HepG2 (cell line): Measurements from ENCODE around the gene AP4E1. TPM values are rescaled to one million over a fixed set of nuclear protein-coding genes. Genes with fewer than 3 reads are reported as not detected.

Experiments
- ATAC-seq: fragments of 200-7000 bp; cut with Tn5 transposase; 3 replicates; pipeline ENCODE4 v1.9.1; 2020; ENCODE audit warnings: mild to moderate bottlenecking, moderate library complexity
- BruUV-seq: library from RNA; stranded (reverse); fragments of 400-500 nt; replicated peaks from 2 replicates; lab custom pipeline; 2021; lab: Mats Ljungman, UMichigan
- CTCF ChIA-PET: fragments of 300-600 bp; formaldehyde crosslinking; extraction: SDS; loops from one replicate; lab custom pipeline; 2021; ENCODE audit warnings: low total read pairs, inconsistent platforms, low intra/inter-chr PET ratio; lab: Yijun Ruan, JAX
- POLR2A ChIA-PET: fragments of 350-600 bp; sonication (Branson Sonifier 250); formaldehyde crosslinking; loops from one replicate; lab custom pipeline; 2020; ENCODE audit warnings: antibody characterized with exemption, inconsistent platforms; lab: Yijun Ruan, JAX
- DNase-seq: peaks from one replicate; pipeline ENCODE4 v3.0.0-alpha.2; 2015; ENCODE audit warnings: low spot score
- FAIRE-seq: peaks from 3 replicates; lab custom pipeline; 2011; peaks lifted over from hg19 to GRCh38; lab: Jason Lieb, UNC
- H2AFZ ChIP-seq: one replicate; pipeline ENCODE4 v1.6.1; 2011; ENCODE audit warnings: low read length, inconsistent platforms
- H3K27ac ChIP-seq: fragments of 300-600 bp; 3 replicates; pipeline ENCODE4 v1.8.0; 2011; ENCODE audit warnings: mixed run types, mild to moderate bottlenecking, mixed read lengths, low read length, inconsistent platforms; ENCODE audit not compliant: insufficient read depth; ENCODE audit errors: extremely low read length
- H3K27me3 ChIP-seq, 2 experiments: fragments of 200-600 bp in 1 of 2; 2 replicates in 1 of 2; 3 replicates in 1 of 2; pipeline versions ENCODE4 v1.6.0 to v1.8.0; 2011; ENCODE audit warnings: low read length in 2 of 2, mild to moderate bottlenecking in 2 of 2, moderate library complexity in 2 of 2, inconsistent platforms in 1 of 2; ENCODE audit not compliant: insufficient read depth in 2 of 2, control insufficient read depth in 1 of 2
- H3K36me3 ChIP-seq, 2 experiments: fragments of 200-600 bp in 1 of 2; replicated peaks in 1 of 2; 2 replicates in 1 of 2; 3 replicates in 1 of 2; pipeline versions ENCODE4 v1.5.1 to v1.8.0; 2011; ENCODE audit warnings: low read length in 2 of 2, inconsistent platforms in 1 of 2; ENCODE audit not compliant: insufficient read depth in 2 of 2, control insufficient read depth in 1 of 2
- H3K4me1 ChIP-seq: 2 replicates; pipeline ENCODE4 v1.5.1; 2012; ENCODE audit warnings: low read length, inconsistent platforms; ENCODE audit not compliant: insufficient read depth
- H3K4me2 ChIP-seq: 2 replicates; pipeline ENCODE4 v1.6.0; 2011; ENCODE audit warnings: low read depth, low read length, inconsistent platforms
- H3K4me3 ChIP-seq, 3 experiments: fragments of 200-600 bp in 1 of 3; sonication (generic), shearing (Covaris generic) in 1 of 3; replicated peaks in 1 of 3; 2 replicates each; pipeline ENCODE4 v1.5.1; 2011 to 2016; ENCODE audit warnings: low read length in 3 of 3, inconsistent platforms in 2 of 3, low read depth in 2 of 3, mild to moderate bottlenecking in 2 of 3, control low read depth in 1 of 3, mixed read lengths in 1 of 3; ENCODE audit not compliant: insufficient read depth in 1 of 3
- H3K79me2 ChIP-seq: one replicate; pipeline ENCODE4 v1.6.1; 2011; ENCODE audit warnings: low read length, inconsistent platforms; ENCODE audit not compliant: insufficient read depth
- H3K9ac ChIP-seq: 2 replicates; pipeline ENCODE4 v1.6.0; 2011; ENCODE audit warnings: mild to moderate bottlenecking, low read depth, low read length, inconsistent platforms; ENCODE audit not compliant: insufficient read depth
- H3K9me3 ChIP-seq: 2 replicates; pipeline ENCODE4 v1.5.1; 2012; ENCODE audit warnings: mild to moderate bottlenecking, low read length
- H4K20me1 ChIP-seq: 2 replicates; pipeline ENCODE4 v1.6.0; 2011; ENCODE audit warnings: inconsistent platforms, mild to moderate bottlenecking, low read length, moderate library complexity; ENCODE audit not compliant: insufficient read depth
- ATAD3A ChIP-seq: sonication (generic); formaldehyde crosslinking; IDR thresholded peaks from 2 replicates; pipeline ENCODE4 v1.4.0; 2020; ENCODE audit warnings: missing genetic modification reagents
- ESRRA ChIP-seq: sonication (generic); formaldehyde crosslinking; IDR thresholded peaks from 2 replicates; pipeline ENCODE4 v1.5.1; 2020; ENCODE audit warnings: mild to moderate bottlenecking, low read depth, missing genetic modification reagents
- FIP1L1 ChIP-seq: fragments of 200-400 bp; formaldehyde crosslinking; IDR thresholded peaks from 2 replicates; pipeline ENCODE4 v1.6.1; 2018; ENCODE audit warnings: low read depth, mild to moderate bottlenecking, low read length, moderate library complexity, borderline replicate concordance; ENCODE audit not compliant: insufficient read depth
- FOXP1 ChIP-seq, 2 experiments: fragments of 450-650 bp in 1 of 2; IDR thresholded peaks; 2 replicates each; pipeline ENCODE4 v1.6.1; 2017 to 2018; ENCODE audit warnings: antibody characterized with exemption in 1 of 2
- HMGA1 ChIP-seq: sonication (generic); formaldehyde crosslinking; conservative IDR thresholded peaks from 2 replicates; pipeline ENCODE4 v1.4.0; 2020; ENCODE audit warnings: missing genetic modification reagents
- HNF4A ChIP-seq: sonication (generic); formaldehyde crosslinking; IDR thresholded peaks from 2 replicates; pipeline ENCODE4 v1.4.0; 2020; ENCODE audit warnings: missing genetic modification reagents
- HNRNPK ChIP-seq: fragments of 200-400 bp; formaldehyde crosslinking; IDR thresholded peaks from 2 replicates; pipeline ENCODE4 v1.6.1; 2018; ENCODE audit warnings: low read length, low read depth, moderate library complexity, mild to moderate bottlenecking; ENCODE audit not compliant: poor library complexity, severe bottlenecking
- HOXD1 ChIP-seq: sonication (generic); formaldehyde crosslinking; IDR thresholded peaks from 2 replicates; pipeline ENCODE4 v1.5.0; 2020; ENCODE audit warnings: missing genetic modification reagents
- IKZF4 ChIP-seq: sonication (generic); formaldehyde crosslinking; IDR thresholded peaks from 2 replicates; pipeline ENCODE4 v1.5.1; 2020; ENCODE audit warnings: borderline replicate concordance, mild to moderate bottlenecking, low read depth, missing genetic modification reagents; ENCODE audit errors: not compliant biosample characterization
- LCORL ChIP-seq, 2 experiments: fragments of 450-650 bp in 1 of 2; sonication (generic) in 1 of 2; formaldehyde crosslinking in 1 of 2; IDR thresholded peaks; 2 replicates each; pipeline versions ENCODE4 v1.5.0 to v1.6.1; 2017 to 2020; ENCODE audit warnings: antibody characterized with exemption in 1 of 2, missing genetic modification reagents in 1 of 2
- MAX ChIP-seq: IDR thresholded peaks from 2 replicates; pipeline ENCODE4 v1.6.1; 2012; ENCODE audit warnings: inconsistent platforms
- TEAD3 ChIP-seq: optimal IDR thresholded peaks from 2 replicates; pipeline ENCODE3; 2016; ENCODE audit warnings: borderline replicate concordance
- THAP7 ChIP-seq: sonication (generic); formaldehyde crosslinking; IDR thresholded peaks from 2 replicates; pipeline ENCODE4 v1.8.1; 2023; ENCODE audit warnings: mild to moderate bottlenecking, missing genetic modification reagents
- ZBTB3 ChIP-seq: sonication (generic); formaldehyde crosslinking; IDR thresholded peaks from 2 replicates; pipeline ENCODE4 v1.4.0; 2020; ENCODE audit warnings: low read depth, mild to moderate bottlenecking, moderate library complexity, missing genetic modification reagents, borderline replicate concordance
- ZNF234 ChIP-seq: sonication (generic); formaldehyde crosslinking; conservative IDR thresholded peaks from 2 replicates; pipeline ENCODE4 v1.5.1; 2020; ENCODE audit warnings: mild to moderate bottlenecking, missing genetic modification reagents
- ZNF567 ChIP-seq: sonication (generic); formaldehyde crosslinking; IDR thresholded peaks from 2 replicates; pipeline ENCODE4 v1.8.1; 2023; ENCODE audit warnings: mild to moderate bottlenecking, missing genetic modification reagents, borderline replicate concordance
- ZNF615 ChIP-seq: sonication (generic); formaldehyde crosslinking; IDR thresholded peaks from 2 replicates; pipeline ENCODE4 v1.5.0; 2020; ENCODE audit warnings: mild to moderate bottlenecking, missing genetic modification reagents, borderline replicate concordance
- ZNF720 ChIP-seq: sonication (generic); formaldehyde crosslinking; IDR thresholded peaks from 2 replicates; pipeline ENCODE4 v1.4.0; 2020; ENCODE audit warnings: missing genetic modification reagents
- ZNF883 ChIP-seq: sonication (generic); formaldehyde crosslinking; IDR thresholded peaks from 2 replicates; pipeline ENCODE4 v1.5.1; 2020; ENCODE audit warnings: mild to moderate bottlenecking, missing genetic modification reagents; ENCODE audit errors: not compliant biosample characterization
- WGBS: methylation state at CpG from one replicate; pipeline ENCODE4 v1.1.6; 2017; ENCODE audit warnings: low lambda C conversion rate; 5-methylcytosine and 5-hydroxymethylcytosine counted together
- in situ Hi-C: cut with HindIII; loops from 2 replicates; pipeline ENCODE4 v1.10.0; 2017; ENCODE audit warnings: low pct_unique_long_range_greater_than_20kb; ENCODE audit not compliant: extremely low pct_ligation_motif_present
- intact Hi-C: fragments of 100-400 bp; cut with micrococcal nuclease; formaldehyde crosslinking; loops from one replicate; pipeline ENCODE4 v1.10.0; 2022; ENCODE audit not compliant: unreplicated experiment
- polyA plus RNA-seq, 8 experiments: library from polyadenylated mRNA; depleted of rRNA in 3 of 8; stranded (reverse) in 7 of 8; unstranded in 1 of 8; fragments of >200 nt; fragmentation: Illumina TruSeq in 4 of 8; extraction: Trizol in 4 of 8; gene quantifications; 2 replicates each; pipeline versions ENCODE4 v1.2.1 to v1.2.3, GENCODE V29; 2011 to 2016; ENCODE audit warnings: low read depth in 4 of 8, missing spikeins in 1 of 8, mixed read lengths in 1 of 8; ENCODE audit not compliant: insufficient read depth in 1 of 8
- total RNA-seq, 5 experiments: library from RNA; depleted of rRNA; stranded (reverse); fragments of >200 nt; fragmentation: Illumina TruSeq; extraction: Trizol; gene quantifications; 2 replicates each; pipeline ENCODE4 v1.2.3, GENCODE V29; 2016; ENCODE audit warnings: low read depth in 1 of 5

AP4E1 gene
- total and polyA plus RNA-seq, 2 of the 13 experiments (the other 11 are each of a cell fraction or from before 2014, with no cell fraction given), result 2.2 to 7.8 TPM

- no peak for TF ChIP-seq HNRNPK
- no peak for TF ChIP-seq IKZF4 (CRISPR knock-in tag)
- no peak for TF ChIP-seq FIP1L1
- TF ChIP-seq ESRRA, result no peak
- no peak for TF ChIP-seq HNF4A (CRISPR knock-in tag)
- TF ChIP-seq ATAD3A (CRISPR knock-in tag), result no peak
- TF ChIP-seq ZBTB3 (CRISPR knock-in tag), result no peak
- no peak for TF ChIP-seq MAX
- TF ChIP-seq ZNF234, result no peak
- no peak for TF ChIP-seq TEAD3 (CRISPR knock-in tag)
These were observed 18.9 kb upstream of the AP4E1 start (continued) for GRCh38 chr15:50889589-50889988.

GRCh38 chr15:50890751-50891150, 17.7 kb upstream of the AP4E1 start:
- no peaks in the 10 kb centered on the region for H3K36me3 ChIP-seq
- no peak for FAIRE-seq
- H3K4me1 ChIP-seq, result no peaks in the 10 kb centered on the region
- no peaks in the 10 kb centered on the region; the same call in 1 of the 2 replicates for H3K9me3 ChIP-seq
- H3K27ac ChIP-seq, result no peak overlapping the region
- in situ Hi-C loops (no loop called here), intact Hi-C loops (no loop called here)
- H3K4me3 ChIP-seq, result no peak overlapping the region
- DNase-seq, result no peak
- no peaks in the 10 kb centered on the region for H3K27me3 ChIP-seq
- H4K20me1 ChIP-seq, result no peaks in the 10 kb centered on the region
- no peaks in the 10 kb centered on the region for H3K79me2 ChIP-seq
- 73% methylated on average over 5 of the region's 5 CpGs for WGBS
- ChIA-PET CTCF (no interaction called here), POLR2A (no interaction called here)
- BruUV-seq, result no TSS peak
- H3K4me2 ChIP-seq, result no peak overlapping the region
- no peak overlapping the region for H2AFZ ChIP-seq
- TF ChIP-seq ZNF567, result no peak
- no peak for TF ChIP-seq FOXP1 (IDR thresholded peaks at IDR 0.05)
- TF ChIP-seq FOXP1 (CRISPR knock-in tag; IDR thresholded peaks at IDR 0.05), result no peak
- TF ChIP-seq HOXD1 (CRISPR knock-in tag), result no peak
- TF ChIP-seq ZNF883, result no peak
- no peak for TF ChIP-seq THAP7
- no peak for TF ChIP-seq ZNF720 (CRISPR knock-in tag)
- TF ChIP-seq HMGA1 (CRISPR knock-in tag), result no peak
- no peak for TF ChIP-seq LCORL (IDR thresholded peaks at IDR 0.05)
- no peak for TF ChIP-seq LCORL (CRISPR knock-in tag; IDR thresholded peaks at IDR 0.05)
- no peak for TF ChIP-seq ZNF615
- ATAC-seq, result no peak
- H3K9ac ChIP-seq, result no peak overlapping the region
